Measurements from ENCODE around the gene CXCR3.
"Not testable (repeated sequence)": the region's sequence is repeated elsewhere in the genome, so short reads cannot be mapped to it uniquely, and the experiment has no call there.

CXCR3 gene

GRCh38 chrX:71607488-71607887 lies 10.8 kb downstream of the CXCR3 start:
- no peak for TF ChIP-seq CTCF (conservative IDR thresholded peaks at IDR 0.05; ENCODE audit: low read depth, low read length)
- no peak overlapping the region for H3K4me3 ChIP-seq (ENCODE audit: low read length)

GRCh38 chrX:71606536-71607216 lies 11.6 kb downstream of the CXCR3 start:
- no peak overlapping the region for H3K4me3 ChIP-seq (ENCODE audit: low read length)
- no peak for DNase-seq (ENCODE audit: low read depth)
- TF ChIP-seq CTCF (conservative IDR thresholded peaks at IDR 0.05; ENCODE audit: low read depth, low read length) = no peak

More at GRCh38 chrX:71607488-71607887, 10.8 kb downstream of the CXCR3 start:
- DNase-seq (ENCODE audit: low read depth) = no peak

- DNase-seq (ENCODE audit: low read depth) = no peak
- no peak overlapping the region for H3K4me3 ChIP-seq (ENCODE audit: low read length)
- TF ChIP-seq CTCF (conservative IDR thresholded peaks at IDR 0.05; ENCODE audit: low read depth, low read length) = no peak
These were observed 13.3 kb downstream of the CXCR3 start for GRCh38 chrX:71604796-71605568.

GRCh38 chrX:71604141-71604540 lies 14.2 kb downstream of the CXCR3 start:
- H3K4me3 ChIP-seq (ENCODE audit: low read length) = no peak overlapping the region
- no peak for DNase-seq (ENCODE audit: low read depth)
- TF ChIP-seq CTCF (conservative IDR thresholded peaks at IDR 0.05; ENCODE audit: low read depth, low read length) = no peak

GRCh38 chrX:71603618-71604017 lies 14.7 kb downstream of the CXCR3 start:
- no peak for TF ChIP-seq CTCF (conservative IDR thresholded peaks at IDR 0.05; ENCODE audit: low read depth, low read length)
- H3K4me3 ChIP-seq (ENCODE audit: low read length) = no peak overlapping the region
- no peak for DNase-seq (ENCODE audit: low read depth)

GRCh38 chrX:71599965-71600364 lies 18.3 kb downstream of the CXCR3 start:
- DNase-seq (ENCODE audit: low read depth) = no peak
- no peak overlapping the region for H3K4me3 ChIP-seq (ENCODE audit: low read length)
- TF ChIP-seq CTCF (conservative IDR thresholded peaks at IDR 0.05; ENCODE audit: low read depth, low read length) = no peak

- not testable (repeated sequence) for H3K4me3 ChIP-seq (ENCODE audit: low read length); DNase-seq (ENCODE audit: low read depth)
These were observed 25.1 kb downstream of the CXCR3 start for GRCh38 chrX:71593210-71593609.

Data from retinal pigment epithelial cell (primary cell).